Loucy (cell line): ENCODE data around the gene TTLL13.

Source experiments
- H2AFZ ChIP-seq: fragments of 200-600 bp; sonication (generic); 2 replicates; pipeline ENCODE4 v1.6.0; 2016; ENCODE audit warnings: antibody characterized with exemption, mild to moderate bottlenecking, low read length, moderate library complexity
- H3F3A ChIP-seq: fragments of 200-600 bp; 2 replicates; pipeline ENCODE4 v1.6.0; 2016; ENCODE audit warnings: antibody characterized with exemption, low read depth, mild to moderate bottlenecking
- H3K27me3 ChIP-seq: fragments of 200-600 bp; sonication (generic); 2 replicates; pipeline ENCODE4 v1.6.1; 2014; ENCODE audit warnings: low read length, mild to moderate bottlenecking; ENCODE audit not compliant: insufficient read depth, poor library complexity, severe bottlenecking
- H3K36me3 ChIP-seq: fragments of 200-600 bp; sonication (generic); 2 replicates; pipeline ENCODE4 v1.6.1; 2016; ENCODE audit warnings: low read length; ENCODE audit not compliant: insufficient read depth
- H3K4me1 ChIP-seq: fragments of 200-600 bp; sonication (generic); 2 replicates; pipeline ENCODE4 v1.5.1; 2014; ENCODE audit warnings: low read length, mild to moderate bottlenecking; ENCODE audit not compliant: insufficient read depth, poor library complexity, severe bottlenecking
- H3K4me2 ChIP-seq: fragments of 200-600 bp; sonication (generic); 2 replicates; pipeline ENCODE4 v1.6.0; 2014; ENCODE audit warnings: antibody characterized with exemption, low read length, low read depth, mild to moderate bottlenecking; ENCODE audit not compliant: poor library complexity, severe bottlenecking
- H3K4me3 ChIP-seq: fragments of 200-600 bp; sonication (generic); 2 replicates; pipeline ENCODE4 v1.5.1; 2014; ENCODE audit warnings: low read length, mild to moderate bottlenecking, mixed read lengths; ENCODE audit not compliant: poor library complexity, severe bottlenecking
- H3K79me2 ChIP-seq: fragments of 200-600 bp; sonication (generic); 2 replicates; pipeline ENCODE4 v1.6.1; 2014; ENCODE audit warnings: low read length; ENCODE audit not compliant: insufficient read depth
- H3K9ac ChIP-seq: fragments of 200-600 bp; sonication (generic); 2 replicates; pipeline ENCODE4 v1.6.0; 2014; ENCODE audit warnings: mild to moderate bottlenecking, low read depth, low read length, moderate library complexity; ENCODE audit not compliant: poor library complexity, severe bottlenecking
- H3K9me2 ChIP-seq: fragments of 200-600 bp; sonication (generic); replicated peaks from 2 replicates; pipeline ENCODE4 v1.6.1; 2016; ENCODE audit warnings: low read depth, low read length, mixed read lengths
- H3K9me3 ChIP-seq: fragments of 200-600 bp; sonication (generic); 2 replicates; pipeline ENCODE4 v1.6.1; 2014; ENCODE audit warnings: mild to moderate bottlenecking, antibody characterized with exemption, low read length, low read depth; ENCODE audit not compliant: insufficient read depth
- H4K20me1 ChIP-seq: fragments of 200-600 bp; sonication (generic); 2 replicates; pipeline ENCODE4 v1.6.0; 2014; ENCODE audit warnings: antibody characterized with exemption, low read length, mild to moderate bottlenecking; ENCODE audit not compliant: insufficient read depth, poor library complexity, severe bottlenecking
- EZH2phosphoT487 ChIP-seq: fragments of 200-600 bp; IDR thresholded peaks from 2 replicates; pipeline ENCODE4 v1.6.1; 2018; ENCODE audit warnings: antibody characterized with exemption, mild to moderate bottlenecking, moderate library complexity, borderline replicate concordance
- TF ChIP-seq, protein P1 (sequence below): fragments of 200-600 bp; sonication (generic); conservative IDR thresholded peaks from 2 replicates; pipeline ENCODE4 v1.5.1; 2014; ENCODE audit warnings: mild to moderate bottlenecking, antibody characterized with exemption, low read length

The TTLL13 gene

GRCh38 chr15:90223441-90224165 is 25.8 kb upstream of the TTLL13 start:
- H2AFZ ChIP-seq, result no peak overlapping the region
- H3K4me2 ChIP-seq, result no peak overlapping the region
- H3K9ac ChIP-seq, result no peak overlapping the region
- peaks cover 46% of the 10 kb centered on the region; the same call in 1 of the 2 replicates for H3K36me3 ChIP-seq
- no peaks in the 10 kb centered on the region for H3K27me3 ChIP-seq
- no peaks in the 10 kb centered on the region for H3K79me2 ChIP-seq
- H3K9me3 ChIP-seq, result no peaks in the 10 kb centered on the region
- no peaks in the 10 kb centered on the region for H3K4me1 ChIP-seq
- no peaks in the 10 kb centered on the region for H3F3A ChIP-seq
- H3K4me3 ChIP-seq, result no peak overlapping the region
- no peaks in the 10 kb centered on the region for H4K20me1 ChIP-seq
- TF ChIP-seq, protein P1, sequence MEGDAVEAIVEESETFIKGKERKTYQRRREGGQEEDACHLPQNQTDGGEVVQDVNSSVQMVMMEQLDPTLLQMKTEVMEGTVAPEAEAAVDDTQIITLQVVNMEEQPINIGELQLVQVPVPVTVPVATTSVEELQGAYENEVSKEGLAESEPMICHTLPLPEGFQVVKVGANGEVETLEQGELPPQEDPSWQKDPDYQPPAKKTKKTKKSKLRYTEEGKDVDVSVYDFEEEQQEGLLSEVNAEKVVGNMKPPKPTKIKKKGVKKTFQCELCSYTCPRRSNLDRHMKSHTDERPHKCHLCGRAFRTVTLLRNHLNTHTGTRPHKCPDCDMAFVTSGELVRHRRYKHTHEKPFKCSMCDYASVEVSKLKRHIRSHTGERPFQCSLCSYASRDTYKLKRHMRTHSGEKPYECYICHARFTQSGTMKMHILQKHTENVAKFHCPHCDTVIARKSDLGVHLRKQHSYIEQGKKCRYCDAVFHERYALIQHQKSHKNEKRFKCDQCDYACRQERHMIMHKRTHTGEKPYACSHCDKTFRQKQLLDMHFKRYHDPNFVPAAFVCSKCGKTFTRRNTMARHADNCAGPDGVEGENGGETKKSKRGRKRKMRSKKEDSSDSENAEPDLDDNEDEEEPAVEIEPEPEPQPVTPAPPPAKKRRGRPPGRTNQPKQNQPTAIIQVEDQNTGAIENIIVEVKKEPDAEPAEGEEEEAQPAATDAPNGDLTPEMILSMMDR, result no peak
- no peak for TF ChIP-seq EZH2phosphoT487
- no peaks in the 10 kb centered on the region for H3K9me2 ChIP-seq

- Histone ChIP-seq H3K4me2 (no peak overlapping the region), H4K20me1 (no peaks in the 10 kb centered on the region), H3K9me2 (no peaks in the 10 kb centered on the region), H2AFZ (no peak overlapping the region), H3K9ac (no peak overlapping the region), H3K36me3 (peaks cover 59% of the 10 kb centered on the region; the same call in 1 of the 2 replicates), H3K79me2 (peaks cover under 1% of the 10 kb centered on the region; the same call in 1 of the 2 replicates), H3K9me3 (no peaks in the 10 kb centered on the region), H3K4me3 (no peak overlapping the region), H3K4me1 (peaks cover 2% of the 10 kb centered on the region), H3F3A (no peaks in the 10 kb centered on the region), H3K27me3 (no peaks in the 10 kb centered on the region)
- TF ChIP-seq, protein P1, result no peak
- no peak for TF ChIP-seq EZH2phosphoT487
Measured at GRCh38 chr15:90225047-90225446, 24.3 kb upstream of the TTLL13 start.

- no peak overlapping the region for H3K4me3 ChIP-seq
- no peaks in the 10 kb centered on the region for H3K9me2 ChIP-seq
- peaks cover under 1% of the 10 kb centered on the region for H4K20me1 ChIP-seq
- H3K9me3 ChIP-seq, result no peaks in the 10 kb centered on the region
- no peaks in the 10 kb centered on the region for H3F3A ChIP-seq
- no peak overlapping the region for H2AFZ ChIP-seq
- no peak for TF ChIP-seq EZH2phosphoT487
- TF ChIP-seq, protein P1, result no peak
- peaks cover 61% of the 10 kb centered on the region; the same call in 1 of the 2 replicates for H3K36me3 ChIP-seq
- no peak overlapping the region for H3K4me2 ChIP-seq
- H3K4me1 ChIP-seq, result peaks cover 8% of the 10 kb centered on the region
- no peaks in the 10 kb centered on the region for H3K27me3 ChIP-seq
- peaks cover 7% of the 10 kb centered on the region; the same call in 1 of the 2 replicates for H3K79me2 ChIP-seq
- no peak overlapping the region for H3K9ac ChIP-seq
Measured at GRCh38 chr15:90225504-90226234, 23.7 kb upstream of the TTLL13 start.
